Measurements from ENCODE around the gene NOX3.
A peak's percentile ranks its signal among the peaks of the same experiment; 100 is the strongest.

NOX3 gene

DNA sequence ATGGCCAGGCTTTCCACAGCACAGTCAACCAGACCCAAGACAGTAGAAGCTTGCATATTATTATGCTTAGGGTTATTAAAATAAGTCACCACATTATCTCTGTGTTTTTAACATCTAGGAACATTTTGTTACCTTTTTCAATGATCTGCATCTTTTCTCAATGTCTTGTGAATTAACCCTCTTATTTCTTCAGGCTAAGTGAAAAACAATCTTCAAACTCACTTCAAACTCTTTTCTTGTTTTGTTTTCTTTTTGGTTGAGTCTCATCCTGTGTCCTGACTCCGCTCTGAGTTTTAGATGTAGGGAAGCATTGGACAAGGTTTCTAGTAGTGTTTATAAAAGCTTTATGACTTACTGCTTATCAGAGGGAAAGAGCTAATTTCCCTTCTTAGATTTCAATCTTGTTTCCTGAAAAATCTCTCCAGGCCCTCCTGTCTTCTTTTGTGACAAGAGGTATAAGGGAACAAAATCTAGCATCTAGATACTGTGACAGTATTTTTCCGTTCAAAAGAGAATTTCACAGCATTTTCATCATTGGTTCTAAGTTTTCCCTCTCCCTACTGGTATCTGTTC, 26.2 kb downstream of the NOX3 start:
- no peak for DNase-seq

DNA sequence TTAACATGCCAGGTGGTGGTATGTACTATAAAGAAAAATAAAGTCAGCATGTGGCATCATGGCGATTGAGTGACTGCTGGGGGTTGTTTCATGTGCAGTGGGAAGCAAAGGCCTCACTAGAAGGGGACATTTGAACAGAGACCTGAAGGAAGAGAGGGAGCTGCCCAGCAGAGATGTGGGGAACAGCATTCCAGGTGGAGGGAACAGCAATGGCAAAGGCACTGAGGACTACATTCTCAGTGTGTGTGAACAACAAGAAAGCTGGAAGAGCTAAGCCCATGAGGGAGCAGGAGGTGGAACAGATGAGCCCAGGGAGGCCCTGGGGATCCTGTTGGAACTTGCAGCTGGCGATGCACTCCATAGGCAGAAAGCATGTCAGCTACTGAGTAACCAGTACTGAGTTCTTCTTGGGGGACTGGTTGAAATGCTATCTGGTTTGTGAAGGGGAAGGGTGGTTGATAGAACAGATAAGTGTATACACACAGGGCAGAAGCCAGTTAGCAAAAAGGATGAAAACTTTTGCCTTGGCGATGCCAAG, 29.2 kb downstream of the NOX3 start:
- DNase-seq, result no peak

DNA sequence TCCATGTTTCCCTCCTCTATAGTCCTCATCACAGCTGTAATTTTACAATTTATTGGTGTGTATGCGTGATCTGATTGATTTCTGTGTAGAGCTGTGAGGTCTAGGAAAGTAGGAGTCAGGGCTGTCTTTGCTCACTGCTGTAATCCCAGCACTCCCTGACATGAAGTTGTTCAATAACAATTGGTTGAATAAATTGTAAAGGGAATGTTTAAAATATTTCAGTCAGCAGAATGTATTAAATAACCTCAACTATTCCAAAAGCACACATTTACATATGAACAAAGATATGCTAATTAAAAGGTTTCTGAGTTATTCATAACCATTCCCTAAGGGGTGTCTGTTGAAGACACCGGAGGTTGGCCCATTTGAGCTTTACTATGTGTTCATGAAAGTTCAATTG, 31.5 kb downstream of the NOX3 start:
- DNase-seq, result no peak

DNA sequence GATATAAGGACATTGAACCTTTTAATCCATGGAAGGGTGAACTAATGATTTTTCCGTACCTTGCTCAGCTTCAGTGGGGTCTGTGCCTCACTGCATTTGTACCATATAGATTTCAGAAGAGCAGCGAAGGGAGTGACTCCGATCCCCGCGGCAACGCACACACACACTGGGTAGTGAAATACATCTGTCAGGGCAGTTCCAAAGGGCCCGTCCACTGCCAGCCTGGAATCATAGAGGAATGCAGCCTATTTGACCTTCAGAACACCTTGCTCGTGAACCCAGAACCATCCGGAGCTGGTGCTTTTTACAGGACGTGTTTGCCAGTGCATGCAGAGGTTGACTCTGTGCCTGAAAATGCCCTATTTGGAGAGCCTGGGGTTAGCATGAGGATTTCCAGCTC, 33.0 kb downstream of the NOX3 start:
- DNase-seq, result no peak

DNA sequence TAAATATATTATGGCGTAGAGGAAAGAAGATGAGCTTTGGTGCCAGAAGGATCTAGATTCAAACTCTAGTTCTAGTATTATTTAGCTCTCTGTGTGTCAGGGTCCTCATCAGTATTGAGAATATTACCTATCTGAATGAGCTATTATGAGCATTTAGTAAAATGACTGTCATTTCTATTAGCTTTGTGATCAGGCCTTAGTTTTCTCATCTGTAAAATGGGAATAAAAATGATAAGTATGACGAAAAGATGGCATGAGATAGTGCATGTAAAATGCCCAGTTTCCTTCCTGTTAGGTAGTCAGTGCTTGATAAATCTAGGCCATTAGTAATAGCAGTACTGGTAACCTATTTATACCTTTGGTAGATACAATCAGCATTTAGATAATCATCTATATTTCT, 35.1 kb downstream of the NOX3 start:
- no peak for DNase-seq

DNA sequence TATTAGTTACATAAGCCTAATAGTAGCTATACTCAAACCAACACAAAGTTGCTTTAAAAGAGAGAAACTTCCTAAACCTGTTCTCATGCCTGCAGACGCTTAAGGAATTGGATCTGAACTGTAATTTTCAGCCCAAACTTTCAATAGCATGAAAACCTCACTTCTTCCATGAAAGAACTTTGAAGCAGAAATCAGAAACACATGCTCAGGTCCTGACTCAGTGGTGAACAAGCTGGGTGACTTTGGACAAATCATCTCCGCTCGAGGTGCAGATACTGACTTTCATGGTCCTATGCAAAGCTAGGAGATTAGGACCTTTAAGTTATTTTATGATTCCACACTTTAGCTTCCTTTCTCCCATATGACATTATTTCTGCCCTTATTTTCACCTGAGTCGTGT, 36.5 kb downstream of the NOX3 start:
- DNase-seq, result no peak

DNA sequence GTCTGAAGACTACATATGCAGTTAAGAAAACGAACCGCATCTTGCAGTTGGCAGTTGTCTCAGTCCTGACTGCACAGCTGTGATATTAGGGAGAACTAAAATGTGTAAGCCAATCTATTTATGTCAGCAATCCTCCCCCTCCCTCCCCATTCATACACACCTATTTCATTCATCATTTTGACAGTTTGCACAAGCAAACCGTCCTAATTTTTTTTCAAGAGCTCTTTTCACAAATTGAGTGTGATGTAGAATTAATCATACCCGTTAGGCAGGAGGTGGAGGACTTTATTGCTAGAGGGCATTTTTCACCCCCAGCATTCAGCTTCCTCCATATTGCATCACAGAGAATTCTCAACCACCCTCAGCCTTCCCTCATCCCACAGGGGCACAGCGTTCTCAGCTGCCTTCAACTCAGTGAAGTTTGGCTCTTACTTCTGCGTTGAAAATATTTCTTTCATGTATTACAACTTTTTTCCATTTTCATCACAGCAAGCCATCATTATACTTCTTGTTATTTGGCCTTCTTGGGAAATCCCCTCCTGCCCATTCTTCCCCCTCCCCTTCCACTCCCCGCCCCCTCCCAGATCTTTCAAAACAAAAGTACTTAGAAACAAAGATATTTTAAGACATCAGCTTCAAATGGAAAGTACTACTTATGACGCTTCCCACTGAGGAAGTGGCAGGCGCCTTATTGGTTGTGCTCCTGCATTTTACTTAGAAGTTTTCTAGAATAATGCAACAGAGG, 37.5 kb downstream of the NOX3 start:
- no peak for DNase-seq

DNA sequence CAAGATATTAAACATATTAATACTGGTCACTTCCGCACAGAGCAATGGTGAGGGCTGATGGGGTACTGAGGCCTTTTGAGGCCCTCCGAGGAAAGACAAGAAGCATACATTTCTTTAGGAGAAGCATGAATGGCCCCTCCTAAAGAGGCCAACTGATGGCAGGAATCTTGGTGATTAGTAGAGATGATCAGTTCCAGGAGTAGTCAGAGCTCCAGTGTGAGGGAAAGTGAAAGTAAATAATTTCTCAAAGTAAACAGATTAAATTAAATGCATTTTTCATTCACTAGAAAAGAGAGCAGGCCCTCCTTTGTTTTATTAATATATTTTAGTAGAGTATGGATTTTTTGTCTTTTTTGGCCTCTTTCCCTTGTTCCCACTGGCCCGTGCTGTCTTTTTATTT, 38.2 kb downstream of the NOX3 start:
- peak; percentile 10 for DNase-seq

DNA sequence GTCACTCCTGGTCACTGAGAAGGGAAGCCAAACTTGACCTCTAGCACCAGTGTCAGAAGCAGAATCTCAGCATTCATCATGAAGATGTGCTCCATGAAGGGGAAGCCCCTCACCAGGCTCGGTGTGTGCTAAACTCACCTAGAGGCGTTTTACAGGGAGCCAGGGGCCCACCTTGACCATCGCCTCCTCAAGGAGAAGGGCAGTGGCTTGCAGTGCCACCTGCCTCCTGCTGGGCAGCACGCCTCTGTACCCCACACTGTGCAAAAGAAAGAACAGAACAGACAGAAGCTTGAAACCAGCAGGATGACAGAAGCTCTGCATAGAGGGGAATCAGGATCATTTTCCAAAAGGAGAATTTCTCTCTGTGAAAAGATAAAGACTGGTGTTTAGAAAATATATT, 39.7 kb downstream of the NOX3 start:
- DNase-seq, result no peak

DNA sequence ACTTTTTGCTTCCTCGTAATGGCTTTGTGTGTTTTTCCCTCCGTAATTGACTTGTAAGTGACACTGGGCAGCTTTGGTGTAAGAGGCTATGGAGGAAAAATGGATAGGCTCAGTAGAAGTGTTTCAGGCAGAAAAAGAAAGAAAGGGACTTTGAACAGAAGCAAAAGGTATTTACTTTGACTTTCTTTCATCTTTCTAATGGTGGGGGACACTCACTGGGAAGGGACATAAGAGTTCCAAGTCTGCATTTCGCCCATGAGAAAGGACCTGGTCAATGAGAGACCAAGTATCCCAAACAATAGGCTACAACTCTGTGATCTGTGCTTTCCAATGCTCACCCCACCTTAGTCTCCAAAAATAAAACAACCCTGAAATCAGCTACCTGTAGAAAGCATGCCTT, 41.6 kb downstream of the NOX3 start:
- DNase-seq, result no peak

DNA sequence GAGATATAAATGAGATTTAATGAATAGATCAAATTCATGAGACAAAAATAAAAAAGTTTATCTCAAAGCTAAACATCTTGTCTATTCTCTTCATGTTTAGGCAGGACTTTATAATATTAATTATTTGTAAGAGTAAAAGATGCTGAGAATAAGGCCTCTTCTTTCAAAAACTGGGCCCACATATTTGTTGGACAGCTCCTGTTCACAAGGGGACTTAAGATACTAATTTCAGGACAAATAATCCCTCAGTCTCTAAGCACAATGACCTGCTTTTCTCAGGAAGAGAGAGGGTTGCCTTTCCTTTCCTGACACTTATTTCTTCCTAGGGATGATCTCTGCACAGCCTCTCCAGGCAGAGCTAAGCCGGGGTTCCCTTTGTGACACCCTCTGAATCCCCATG, 43.3 kb downstream of the NOX3 start:
- no peak for DNase-seq

DNA sequence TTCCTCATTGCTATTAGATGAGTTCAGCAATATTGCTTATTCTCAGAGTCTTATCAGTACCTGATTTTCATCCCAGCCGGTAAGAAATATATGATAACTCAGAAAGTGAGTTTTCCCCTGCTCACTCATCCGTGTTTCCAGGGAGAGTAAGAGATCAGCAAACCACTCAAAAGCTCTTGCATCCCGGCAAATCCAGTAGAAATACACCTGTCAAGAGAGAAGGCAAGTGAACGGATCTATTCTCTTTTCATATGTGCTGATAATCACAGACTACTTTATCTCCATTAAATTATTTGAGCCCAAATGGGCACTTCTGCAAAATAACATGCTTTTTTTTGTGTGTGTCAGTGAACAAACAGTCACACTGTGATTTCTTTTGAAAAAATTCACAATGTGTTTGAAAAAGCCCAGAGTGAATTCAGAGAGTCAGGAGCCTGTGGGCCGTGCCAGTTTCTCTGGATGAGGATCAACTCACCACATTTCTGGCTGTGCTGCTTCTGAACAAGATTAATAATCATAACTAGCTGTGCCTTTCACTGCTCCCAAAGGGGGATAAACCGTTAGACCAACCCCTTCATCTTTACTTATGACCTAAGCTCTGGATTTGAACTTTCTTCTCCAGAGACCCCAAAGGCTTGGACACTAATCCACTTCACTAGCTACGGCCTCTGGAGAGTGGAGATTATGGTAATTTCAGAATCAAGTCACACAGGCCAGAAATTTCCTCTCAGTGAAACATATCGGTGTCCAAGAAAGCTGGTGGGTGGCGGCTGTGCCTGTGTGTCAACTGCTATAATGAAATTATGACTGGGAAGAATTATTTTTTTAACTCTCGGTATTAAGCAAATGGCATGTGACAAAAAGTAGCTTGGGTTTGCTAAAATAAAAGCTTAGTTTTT, 44.2 kb downstream of the NOX3 start:
- DNase-seq, result peak; percentile 31

DNA sequence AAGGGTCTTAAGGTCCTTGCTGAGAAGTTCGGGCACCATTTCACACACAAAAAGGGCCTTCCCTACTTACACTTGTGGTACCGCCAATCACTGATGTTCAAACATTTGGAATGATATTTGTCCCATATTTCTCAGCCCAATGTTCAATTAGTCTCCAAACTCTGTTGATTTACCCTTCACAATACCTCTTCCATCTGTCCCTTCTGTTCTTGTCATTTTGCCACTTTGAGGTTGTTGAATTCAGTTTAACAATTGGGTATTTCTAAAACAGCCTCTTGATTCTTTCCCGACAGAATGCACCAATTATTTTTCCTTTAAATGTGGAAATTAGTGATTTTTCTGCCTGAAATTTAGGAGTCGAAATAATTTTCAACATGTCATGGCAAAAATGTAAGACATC, 46.2 kb downstream of the NOX3 start:
- DNase-seq, result no peak

DNA sequence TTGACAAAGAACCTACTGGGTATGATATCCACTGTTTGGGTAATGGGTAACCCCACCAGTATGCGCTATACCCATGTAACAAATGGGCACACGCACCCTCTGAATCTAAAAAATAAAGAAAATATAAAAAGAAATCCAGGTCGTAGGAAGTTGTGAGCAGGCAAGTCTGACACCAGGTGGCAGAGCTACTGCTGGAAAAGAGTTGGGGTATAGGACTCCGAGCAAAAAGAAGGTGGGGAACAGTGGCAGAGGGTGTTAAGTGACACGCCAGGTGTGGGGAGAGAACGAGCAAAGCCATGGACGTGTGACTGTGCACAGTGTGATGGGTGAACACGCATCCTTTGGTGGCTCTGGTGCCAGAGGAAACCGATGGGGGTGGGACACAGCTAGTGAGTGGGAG, 46.7 kb downstream of the NOX3 start:
- DNase-seq, result no peak

DNA sequence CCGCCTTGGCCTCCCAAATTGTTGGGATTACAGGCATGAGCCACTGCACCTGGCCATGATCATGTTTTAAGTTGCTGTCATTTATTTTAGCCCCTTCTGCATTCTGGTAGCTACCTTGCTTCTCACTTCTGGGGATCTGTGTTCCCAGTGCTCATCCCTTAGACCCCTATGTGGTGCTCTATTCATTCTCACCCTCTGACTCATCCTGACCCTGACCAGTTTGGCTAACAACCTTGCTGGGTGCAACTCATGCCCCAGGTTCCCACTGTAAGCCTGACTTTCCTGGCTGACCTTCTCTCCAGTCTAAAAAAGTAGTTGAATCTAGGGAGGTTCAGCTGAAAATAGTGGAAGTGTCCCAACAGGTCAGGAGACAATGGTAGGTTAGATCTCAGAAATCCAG, 47.4 kb downstream of the NOX3 start:
- DNase-seq, result no peak

DNA sequence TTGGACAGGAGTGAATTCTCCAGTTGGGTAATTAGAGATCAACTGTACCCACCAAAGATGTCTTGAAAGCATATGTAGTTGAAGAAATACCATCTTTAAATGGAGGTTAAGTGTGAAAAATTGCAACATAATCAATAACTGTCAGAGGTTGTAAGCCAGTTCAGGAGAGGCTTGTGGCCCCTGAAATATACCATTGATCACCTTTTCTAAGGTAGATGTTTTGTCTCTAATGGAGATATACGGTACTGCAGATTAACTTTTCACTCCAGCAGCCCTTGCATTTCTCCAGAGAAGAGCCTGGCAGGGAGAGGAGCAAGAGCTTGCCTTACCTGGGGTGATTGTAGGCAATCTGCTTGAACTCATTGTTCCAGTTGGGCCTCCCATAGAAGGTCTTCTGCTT, 48.8 kb downstream of the NOX3 start:
- peak; percentile 20 for DNase-seq

DNA sequence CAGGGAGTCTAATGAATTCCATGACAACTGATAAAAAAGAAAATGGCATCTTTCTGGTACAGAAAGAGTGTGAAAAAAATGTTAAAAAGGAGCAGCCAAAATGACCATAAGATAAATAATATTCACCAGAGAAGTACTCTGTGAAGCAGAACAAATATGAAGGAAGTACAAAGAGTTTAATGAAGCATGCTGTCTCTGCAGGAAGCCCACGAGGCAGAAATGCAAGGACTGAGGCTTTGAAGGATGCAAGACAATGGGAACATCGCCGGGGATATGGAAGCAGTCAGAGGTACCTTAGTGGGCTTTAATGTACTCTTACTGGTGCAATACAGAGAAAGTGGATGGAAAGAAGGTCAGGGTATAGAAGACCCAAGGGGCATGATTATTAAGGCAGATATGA, 50.7 kb downstream of the NOX3 start:
- no peak for DNase-seq

DNA sequence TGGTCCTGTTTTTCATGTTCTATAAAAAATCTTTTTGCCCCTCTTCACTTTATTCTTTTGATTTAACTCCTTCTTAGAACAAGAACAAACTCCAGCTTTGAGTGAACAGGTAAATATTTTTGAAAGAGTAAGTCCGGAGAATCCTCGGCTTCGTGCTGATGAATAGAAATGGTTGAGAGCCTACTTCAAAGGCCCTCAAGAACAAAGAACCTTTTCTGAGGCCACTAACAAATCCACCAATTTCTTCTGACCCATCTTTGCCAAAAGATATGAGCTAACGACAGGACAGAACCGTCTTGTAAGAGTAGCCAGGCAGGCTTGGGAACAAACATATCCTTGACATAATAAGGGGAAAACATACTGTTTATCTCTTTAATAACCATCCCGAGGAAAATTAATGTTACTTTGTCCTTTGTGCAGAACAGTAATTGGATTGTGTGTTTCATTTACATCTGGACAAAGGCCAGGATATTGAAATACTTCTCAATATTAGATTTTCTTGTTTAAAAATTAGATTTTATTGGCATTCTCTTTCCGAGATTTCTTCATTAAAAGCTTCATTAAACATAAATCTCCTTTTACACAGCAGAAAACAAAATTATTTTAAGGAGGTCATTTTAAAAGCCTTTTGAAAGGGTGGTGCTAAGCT, 52.9 kb downstream of the NOX3 start:
- no peak for DNase-seq

DNA sequence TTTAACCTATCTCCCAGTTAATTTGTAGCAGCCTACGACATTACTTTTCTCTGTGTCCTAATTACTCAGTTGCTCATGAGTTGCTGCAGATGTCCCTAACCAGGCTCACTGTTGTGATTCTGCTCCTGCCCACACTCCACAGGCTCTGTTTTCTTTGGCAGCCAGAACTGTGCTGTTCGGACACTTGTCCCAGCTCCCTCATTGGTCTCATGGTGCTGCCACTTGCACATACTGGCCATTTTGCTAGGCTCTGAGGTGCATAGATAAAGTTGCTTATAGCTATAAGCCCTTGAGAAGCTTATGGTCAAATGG, 55.0 kb downstream of the NOX3 start:
- no peak for DNase-seq

DNA sequence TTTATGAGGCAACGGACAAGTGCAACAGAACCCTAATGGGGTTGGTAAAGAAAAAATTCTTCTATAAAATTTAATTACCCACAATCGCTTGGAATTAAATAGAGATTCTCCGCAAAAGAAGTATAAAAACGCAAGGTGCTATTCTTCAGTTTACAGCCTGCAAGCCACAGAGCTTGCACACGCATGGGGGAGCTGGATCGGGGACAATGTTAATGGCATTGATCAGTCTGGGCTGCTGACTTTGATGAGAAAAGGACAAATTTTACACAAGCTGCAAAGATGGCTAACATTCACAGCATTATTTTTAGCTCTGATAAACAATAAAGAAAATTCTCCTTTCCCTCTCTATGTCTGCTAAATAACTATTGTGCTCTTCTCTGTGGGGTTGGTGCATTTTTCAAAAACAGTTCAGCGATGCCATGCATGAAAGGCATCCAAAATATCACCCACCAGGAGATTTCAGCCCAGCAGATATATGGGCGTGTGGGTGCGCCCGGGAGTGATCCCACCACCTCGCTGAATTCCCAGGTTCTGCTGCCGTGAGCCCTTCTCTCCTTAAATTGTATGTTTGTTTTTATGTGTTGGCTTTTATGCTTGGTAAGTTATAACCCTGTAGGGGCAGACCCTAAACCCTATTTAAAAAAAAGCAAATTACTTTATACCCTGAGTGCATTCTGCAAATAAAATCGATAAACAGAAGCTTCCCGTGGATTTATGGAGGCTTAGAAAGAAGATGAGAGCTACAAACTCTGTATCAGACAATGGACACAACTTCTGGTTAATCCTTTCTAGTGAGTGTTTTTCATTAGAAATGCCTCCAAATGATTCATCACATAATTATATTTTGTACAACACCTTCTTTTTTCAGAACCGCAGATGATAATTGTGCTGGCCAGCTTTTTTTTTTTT, 55.6 kb downstream of the NOX3 start:
- DNase-seq, result no peak

DNA sequence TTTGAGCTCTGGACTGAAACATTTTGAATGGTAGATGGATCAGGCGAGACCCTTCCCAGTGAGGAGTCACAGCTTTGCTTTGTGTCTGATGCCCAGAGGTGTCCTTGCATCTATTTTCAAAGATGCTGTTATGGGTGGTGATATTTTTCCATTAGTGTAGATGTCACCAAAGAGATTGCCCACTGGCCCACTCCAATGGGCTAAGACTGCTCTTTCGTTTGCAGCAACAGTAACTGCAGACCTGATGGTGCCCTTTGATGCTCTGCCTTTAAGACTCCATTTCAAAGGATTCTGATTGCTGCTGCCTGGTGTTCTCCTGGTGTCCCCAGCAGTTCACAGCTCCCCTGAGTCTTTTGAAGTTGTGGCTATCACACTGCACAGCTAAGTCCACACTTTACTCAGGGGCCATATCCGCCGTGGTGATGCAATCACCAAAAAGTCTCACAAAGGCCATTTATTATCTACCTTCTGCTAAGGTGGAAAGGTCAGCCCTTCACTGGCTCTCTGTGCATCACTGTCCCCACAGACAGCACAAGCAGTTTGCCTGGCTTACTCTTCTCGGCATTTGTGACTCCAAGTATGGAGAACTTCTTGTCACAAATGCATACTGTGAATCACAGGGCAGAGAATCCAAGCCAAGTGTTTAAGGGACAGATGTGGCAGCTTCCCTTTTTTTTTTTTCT, 56.4 kb downstream of the NOX3 start:
- no peak for DNase-seq

DNA sequence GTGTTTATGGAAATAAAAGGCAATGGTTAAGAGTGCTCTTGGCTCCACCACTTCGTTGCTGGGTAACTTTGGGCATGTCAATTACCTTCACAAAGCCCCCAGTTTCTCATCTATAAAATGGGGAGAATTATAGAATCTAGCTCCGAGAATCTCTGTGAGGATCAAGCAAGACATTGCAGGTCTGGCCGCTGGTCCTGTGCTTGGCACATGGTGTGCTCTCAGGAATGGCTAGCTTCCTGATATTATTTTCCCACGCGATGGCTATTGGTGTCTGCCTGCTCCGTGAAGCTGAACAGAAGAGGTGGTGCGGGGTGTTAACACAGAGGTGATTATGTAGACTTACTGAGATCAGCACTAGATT, 57.0 kb downstream of the NOX3 start:
- no peak for DNase-seq
